GM21367 (cell line): ENCODE data around the gene THSD8.

Source experiments
- ATAC-seq: cut with Tn5 transposase; IDR thresholded peaks from one replicate; pipeline ENCODE4 v1.9.1; 2021; ENCODE audit not compliant: unreplicated experiment

Gene THSD8

GRCh38 chr19:12801466-12802266 lies at the start of gene THSD8, which contains the start of gene PRDX2:
Gene THSD8 (plus strand): TSS chr19:12802069. CDS start chr19:12802072, 3 bp downstream.
Gene PRDX2 (minus strand): TSS chr19:12801800. CDS start chr19:12801261, 539 bp downstream.
- no peak for ATAC-seq

- ATAC-seq = no peak
These were observed 47.2 kb upstream of the THSD8 start for GRCh38 chr19:12754465-12755196.

DNA sequence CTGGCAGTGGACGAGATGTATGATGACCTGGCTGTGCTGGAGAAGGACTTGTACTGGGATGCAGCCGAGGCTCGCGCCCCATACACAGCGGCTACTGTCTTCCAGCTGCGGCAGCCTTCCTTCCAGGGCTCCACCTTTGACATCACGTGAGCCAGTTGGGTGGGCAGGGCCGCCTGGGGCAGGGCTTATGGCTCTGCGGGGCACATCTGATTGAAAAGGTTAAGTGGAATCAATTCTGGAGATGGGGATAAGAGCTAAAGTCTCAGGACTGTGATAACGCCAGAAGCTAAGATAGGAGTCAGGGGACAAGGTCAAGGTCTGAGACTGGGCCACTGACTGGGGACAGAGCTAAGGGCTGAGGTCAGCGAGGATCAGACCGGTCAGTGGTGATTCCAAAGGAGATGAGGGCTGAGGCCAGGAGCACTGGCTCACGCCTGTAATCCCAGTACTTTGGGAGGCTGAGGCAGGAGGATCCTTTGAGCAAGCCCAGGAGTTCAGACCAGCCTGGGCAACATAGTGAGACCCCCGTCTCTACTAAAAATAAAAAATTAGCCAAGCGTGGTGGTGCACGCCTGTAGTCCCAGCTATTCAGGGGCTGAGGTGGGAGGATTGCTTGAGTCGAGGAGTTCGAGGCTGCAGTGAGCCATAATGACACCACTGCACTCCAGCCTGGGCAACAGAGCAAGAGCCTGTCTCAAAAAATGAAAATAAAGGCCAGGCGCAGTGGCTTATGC lies 45.6 kb upstream of the THSD8 start:
- no peak for ATAC-seq

DNA sequence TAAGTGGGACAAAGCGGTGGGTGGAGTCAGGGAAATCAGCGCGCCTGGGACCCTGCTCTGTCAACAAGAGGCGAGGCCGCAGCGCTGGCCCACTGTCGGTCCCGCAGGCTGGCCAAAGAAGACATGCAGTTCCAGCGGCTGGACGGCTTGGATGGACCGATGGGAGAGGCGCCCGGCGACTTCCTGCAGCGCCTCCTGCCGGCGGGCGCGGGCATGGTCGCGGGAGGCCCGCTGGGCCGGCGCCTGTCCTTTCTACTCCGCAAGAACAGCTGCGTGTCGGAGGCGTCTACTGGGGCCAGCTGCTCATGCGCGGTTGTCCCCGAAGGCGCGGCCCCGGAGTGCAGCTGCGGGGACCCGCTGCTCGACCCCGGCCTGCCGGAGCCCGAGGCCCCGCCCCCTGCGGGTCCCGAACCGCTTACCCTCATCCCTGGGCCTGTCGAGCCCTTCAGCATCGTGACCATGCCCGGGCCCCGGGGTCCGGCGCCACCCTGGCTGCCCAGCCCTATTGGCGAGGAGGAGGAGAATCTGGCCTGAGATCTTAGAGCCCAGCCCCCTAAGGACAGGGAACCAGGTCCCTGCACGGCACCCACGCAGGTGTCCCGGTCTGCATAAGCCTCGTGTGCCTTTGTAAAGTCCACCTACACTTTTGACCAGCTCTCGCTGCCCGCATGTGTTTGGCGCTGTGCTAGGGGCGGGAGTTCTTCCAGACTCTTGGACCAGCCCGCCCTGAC lies 44.2 kb upstream of the THSD8 start:
- ATAC-seq = no peak

GRCh38 chr19:12759686-12760085 lies 42.2 kb upstream of the THSD8 start:
- no peak for ATAC-seq

DNA sequence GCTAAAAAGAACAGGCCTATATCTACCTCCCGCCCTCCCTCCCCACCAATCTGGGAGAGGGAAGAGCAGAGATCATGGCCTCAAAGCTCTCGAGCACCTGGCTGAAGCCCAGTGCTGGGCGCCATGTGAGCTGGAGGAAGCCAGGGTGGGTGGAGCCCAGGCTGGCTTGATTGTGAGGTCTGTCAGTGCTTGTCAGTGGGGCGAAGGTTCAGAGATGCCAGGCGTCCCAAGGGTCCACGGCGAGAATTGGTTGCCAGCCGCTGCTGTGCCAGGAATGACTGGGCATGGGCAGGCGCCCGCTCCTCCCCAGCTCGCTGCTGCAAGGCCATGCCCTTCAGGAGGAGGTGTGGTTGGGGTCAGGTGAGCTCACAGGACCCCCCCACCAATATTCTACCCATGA lies 38.8 kb upstream of the THSD8 start:
- ATAC-seq = no peak

GRCh38 chr19:12764698-12765097 lies 37.2 kb upstream of the THSD8 start:
- ATAC-seq = no peak

- ATAC-seq = no peak
These were observed 35.8 kb upstream of the THSD8 start for GRCh38 chr19:12766051-12766521.

DNA sequence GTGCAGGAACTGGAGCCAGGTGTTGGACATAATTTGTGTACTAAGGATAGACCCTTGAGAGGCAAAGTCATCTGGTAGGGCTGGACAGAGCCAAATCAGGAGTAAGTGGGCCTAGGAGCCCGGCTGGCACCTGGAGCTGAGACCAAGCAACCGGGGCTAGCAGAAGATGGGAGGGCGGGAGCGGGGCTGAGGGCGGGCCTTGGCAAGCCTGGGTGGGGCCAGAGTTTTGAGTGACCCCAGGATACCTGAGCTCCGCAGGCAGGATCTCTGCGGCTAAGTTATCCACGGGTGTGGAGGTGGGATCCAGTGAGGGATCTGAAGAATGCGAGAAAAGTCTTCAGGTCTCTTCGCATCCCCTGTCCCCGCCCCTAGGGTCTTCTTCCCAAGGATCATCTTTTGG lies 34.7 kb upstream of the THSD8 start:
- no peak for ATAC-seq

GRCh38 chr19:12767666-12768065 lies 34.2 kb upstream of the THSD8 start:
- no peak for ATAC-seq

GRCh38 chr19:12769689-12770088 lies 32.2 kb upstream of the THSD8 start:
- ATAC-seq = no peak

DNA sequence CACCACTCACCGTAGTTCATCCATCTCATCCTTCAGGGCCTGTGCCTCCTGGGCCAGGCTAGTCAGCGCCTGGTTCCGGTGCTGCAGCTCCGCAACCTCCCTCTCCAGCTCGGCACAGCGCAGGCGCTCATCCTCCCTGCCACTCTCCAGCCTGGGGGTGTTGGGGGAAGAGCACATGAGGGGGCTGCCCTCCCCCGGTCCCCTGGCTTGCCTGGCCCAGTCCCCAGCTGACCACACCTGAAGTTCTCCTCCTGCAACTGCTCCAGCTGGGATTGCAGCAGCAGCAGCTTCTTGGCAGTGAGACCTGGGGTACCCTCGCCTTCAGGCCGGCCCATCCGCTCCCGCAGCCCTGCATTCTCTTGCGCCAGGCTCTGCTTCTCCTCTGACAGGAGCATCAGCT lies 30.9 kb upstream of the THSD8 start:
- no peak for ATAC-seq

GRCh38 chr19:12772323-12772722 lies 29.5 kb upstream of the THSD8 start:
- ATAC-seq = no peak

GRCh38 chr19:12773571-12773970 lies 28.3 kb upstream of the THSD8 start:
- ATAC-seq = no peak

GRCh38 chr19:12774588-12775555 lies 27.0 kb upstream of the THSD8 start, which contains the start of gene HOOK2:
Gene HOOK2 (minus strand): TSS chr19:12775552. CDS start chr19:12775449, 103 bp downstream.
- no peak for ATAC-seq

- ATAC-seq = no peak
These were observed 24.5 kb upstream of the THSD8 start for GRCh38 chr19:12777217-12778016.

- ATAC-seq = no peak
These were observed 23.6 kb upstream of the THSD8 start for GRCh38 chr19:12778017-12778904.

- ATAC-seq = no peak
These were observed 23.0 kb upstream of the THSD8 start for GRCh38 chr19:12778905-12779161.
